GM19467 (cell line): ENCODE results near the gene CLTCL1.
"Not testable (repeated sequence)": the region's sequence is repeated elsewhere in the genome, so short reads cannot be mapped to it uniquely, and the experiment has no call there.

Experiments used
- ATAC-seq: cut with Tn5 transposase; IDR thresholded peaks from one replicate; pipeline ENCODE4 v1.9.1; 2021; ENCODE audit warnings: mild to moderate bottlenecking, moderate library complexity; ENCODE audit not compliant: unreplicated experiment

CLTCL1 gene

GRCh38 chr22:19222242-19223005, 69.1 kb downstream of the CLTCL1 start:
- no peak for ATAC-seq

- ATAC-seq = no peak
Measured at GRCh38 chr22:19220867-19221266, 70.7 kb downstream of the CLTCL1 start.

GRCh38 chr22:19218541-19219233, 72.8 kb downstream of the CLTCL1 start:
- ATAC-seq = no peak

GRCh38 chr22:19216579-19216978, 74.9 kb downstream of the CLTCL1 start:
- no peak for ATAC-seq

- no peak for ATAC-seq
Measured at GRCh38 chr22:19215360-19215759, 76.2 kb downstream of the CLTCL1 start.

- no peak for ATAC-seq
Measured at GRCh38 chr22:19214078-19214473, 77.4 kb downstream of the CLTCL1 start.

- no peak for ATAC-seq
Measured at GRCh38 chr22:19213442-19214077, 78.0 kb downstream of the CLTCL1 start.

GRCh38 chr22:19213001-19213400, 78.5 kb downstream of the CLTCL1 start:
- ATAC-seq = no peak

- ATAC-seq = no peak
Measured at GRCh38 chr22:19212302-19212870, 79.1 kb downstream of the CLTCL1 start.

- no peak for ATAC-seq
Measured at GRCh38 chr22:19210188-19210587, 81.3 kb downstream of the CLTCL1 start.

- ATAC-seq = no peak
Measured at GRCh38 chr22:19208287-19208847, 83.2 kb downstream of the CLTCL1 start.

GRCh38 chr22:19207884-19208283, 83.6 kb downstream of the CLTCL1 start:
- ATAC-seq = no peak

- ATAC-seq = no peak
Measured at GRCh38 chr22:19207401-19207808, 84.1 kb downstream of the CLTCL1 start.

- ATAC-seq = no peak
Measured at GRCh38 chr22:19206287-19206686, 85.2 kb downstream of the CLTCL1 start.

- ATAC-seq = no peak
Measured at GRCh38 chr22:19204640-19205039, 86.9 kb downstream of the CLTCL1 start.

GRCh38 chr22:19203834-19204233, 87.7 kb downstream of the CLTCL1 start:
- ATAC-seq = no peak

- not testable (repeated sequence) for ATAC-seq
Measured at GRCh38 chr22:19202799-19203186, 88.7 kb downstream of the CLTCL1 start.

- no peak for ATAC-seq
Measured at GRCh38 chr22:19201869-19202798, 89.4 kb downstream of the CLTCL1 start.

GRCh38 chr22:19201130-19201868, 90.2 kb downstream of the CLTCL1 start:
- no peak for ATAC-seq
